Measurements from ENCODE around the gene GDI1. TPM values are rescaled to one million over a fixed set of nuclear protein-coding genes. Genes with fewer than 3 reads are reported as not detected.
"Not testable (repeated sequence)": the region's sequence is repeated elsewhere in the genome, so short reads cannot be mapped to it uniquely, and the experiment has no call there.

The GDI1 gene
- total RNA-seq: 10 to 100 TPM; 92.7 to 95.5 TPM

- DNase-seq: peak; percentile 54
- Mint-ChIP-seq H3K4me1 (ENCODE audit: low read depth) (peaks cover 22% of the 10 kb centered on the region), H3K27ac (peak within 1 kb of the TSS; percentile 88), H3K36me3 (ENCODE audit: low read depth) (peaks cover 37% of the 10 kb centered on the region), H3K27me3 (ENCODE audit: low read depth) (no peaks in the 10 kb centered on the region), H3K9me3 (ENCODE audit: insufficient read depth) (no peaks in the 10 kb centered on the region), H3K4me3 (peak within 1 kb of the TSS; percentile 80)
- ChIA-PET POLR2A (no interaction called here), CTCF (no interaction called here)
- ATAC-seq: peak; percentile 66
Measured at GRCh38 chrX:154436983-154437752, at the start of gene GDI1. Gene GDI1 (plus strand): TSS chrX:154437154. CDS start chrX:154437255, 101 bp downstream.

- H3K36me3 Mint-ChIP-seq (ENCODE audit: low read depth); POLR2A ChIA-PET; H3K27ac Mint-ChIP-seq; H3K27me3 Mint-ChIP-seq (ENCODE audit: low read depth); DNase-seq; H3K9me3 Mint-ChIP-seq (ENCODE audit: insufficient read depth); H3K4me1 Mint-ChIP-seq (ENCODE audit: low read depth); CTCF ChIA-PET; H3K4me3 Mint-ChIP-seq: not testable (repeated sequence)
- ATAC-seq: peak; percentile 25
Measured at GRCh38 chrX:154388094-154388493, 48.9 kb upstream of the GDI1 start.

GRCh38 chrX:154388649-154389048, 48.3 kb upstream of the GDI1 start:
- H3K4me3 Mint-ChIP-seq; DNase-seq; H3K27me3 Mint-ChIP-seq (ENCODE audit: low read depth); CTCF ChIA-PET; H3K4me1 Mint-ChIP-seq (ENCODE audit: low read depth); H3K27ac Mint-ChIP-seq; H3K9me3 Mint-ChIP-seq (ENCODE audit: insufficient read depth); H3K36me3 Mint-ChIP-seq (ENCODE audit: low read depth); POLR2A ChIA-PET: not testable (repeated sequence)
- peak; percentile 0 for ATAC-seq

- DNase-seq; H3K9me3 Mint-ChIP-seq (ENCODE audit: insufficient read depth); POLR2A ChIA-PET; CTCF ChIA-PET; H3K4me1 Mint-ChIP-seq (ENCODE audit: low read depth); H3K27me3 Mint-ChIP-seq (ENCODE audit: low read depth); H3K36me3 Mint-ChIP-seq (ENCODE audit: low read depth); H3K4me3 Mint-ChIP-seq; H3K27ac Mint-ChIP-seq: not testable (repeated sequence)
- peak; percentile 79 for ATAC-seq
Measured at GRCh38 chrX:154389812-154390747, 46.9 kb upstream of the GDI1 start.

GRCh38 chrX:154396363-154396762, 40.6 kb upstream of the GDI1 start:
- ATAC-seq; H3K27me3 Mint-ChIP-seq (ENCODE audit: low read depth); DNase-seq; H3K27ac Mint-ChIP-seq; POLR2A ChIA-PET; CTCF ChIA-PET; H3K9me3 Mint-ChIP-seq (ENCODE audit: insufficient read depth): not testable (repeated sequence)
- Mint-ChIP-seq H3K36me3 (ENCODE audit: low read depth) (peaks cover 36% of the 10 kb centered on the region), H3K4me1 (ENCODE audit: low read depth) (peaks cover 12% of the 10 kb centered on the region), H3K4me3 (peak overlapping the region; percentile 90)

GRCh38 chrX:154396973-154397887, 39.7 kb upstream of the GDI1 start:
- Mint-ChIP-seq H3K27me3 (ENCODE audit: low read depth) (no peaks in the 10 kb centered on the region), H3K36me3 (ENCODE audit: low read depth) (peaks cover 37% of the 10 kb centered on the region), H3K4me1 (ENCODE audit: low read depth) (peaks cover 14% of the 10 kb centered on the region), H3K4me3 (peak overlapping the region; percentile 90), H3K9me3 (ENCODE audit: insufficient read depth) (no peaks in the 10 kb centered on the region), H3K27ac (peak overlapping the region; percentile 100)
- peak; percentile 71 for DNase-seq
- ATAC-seq: peak; percentile 51
- POLR2A ChIA-PET: interaction anchor here (0.7 to 3.5 kb wide), 16 partner anchors 14 to 630 kb away, joined by 3 to 55 read pairs (median 4); partner anchors contain the start of genes ATP6AP1, DNASE1L1 and TAFAZZIN
- CTCF ChIA-PET: interaction anchor here (0.6 to 1.9 kb wide), 4 partner anchors 13 to 130 kb away, joined by 3 to 8 read pairs (median 6); partner anchors contain the start of gene SLC10A3

GRCh38 chrX:154397888-154398667, 38.9 kb upstream of the GDI1 start, which contains the start of gene RPL10:
Gene RPL10 (plus strand): TSS chrX:154398377. CDS start chrX:154398520, 143 bp downstream.
- H3K36me3 Mint-ChIP-seq (ENCODE audit: low read depth): peaks cover 37% of the 10 kb centered on the region
- POLR2A ChIA-PET: interaction anchor here (0.7 to 3.5 kb wide), 19 partner anchors 13 to 631 kb away, joined by 3 to 55 read pairs (median 4); partner anchors contain the start of genes ATP6AP1, DNASE1L1 and TAFAZZIN
- no peaks in the 10 kb centered on the region for H3K27me3 Mint-ChIP-seq (ENCODE audit: low read depth)
- peak; percentile 78 for ATAC-seq
- peaks cover 14% of the 10 kb centered on the region for H3K4me1 Mint-ChIP-seq (ENCODE audit: low read depth)
- no peaks in the 10 kb centered on the region for H3K9me3 Mint-ChIP-seq (ENCODE audit: insufficient read depth)
- H3K27ac Mint-ChIP-seq: peak within 1 kb of the TSS; percentile 100
- CTCF ChIA-PET: interaction anchor here (0.6 to 1.9 kb wide), 10 partner anchors 12 to 144 kb away, joined by 3 to 8 read pairs (median 4); partner anchors contain the start of gene SLC10A3
- peak within 1 kb of the TSS; percentile 90 for H3K4me3 Mint-ChIP-seq
- DNase-seq: peak; percentile 94

GRCh38 chrX:154398668-154399526, 38.1 kb upstream of the GDI1 start:
- Mint-ChIP-seq H3K4me1 (ENCODE audit: low read depth) (peaks cover 14% of the 10 kb centered on the region), H3K9me3 (ENCODE audit: insufficient read depth) (no peaks in the 10 kb centered on the region), H3K36me3 (ENCODE audit: low read depth) (peaks cover 40% of the 10 kb centered on the region), H3K27ac (peak overlapping the region; percentile 100), H3K27me3 (ENCODE audit: low read depth) (no peaks in the 10 kb centered on the region), H3K4me3 (peak overlapping the region; percentile 90)
- CTCF ChIA-PET: interaction anchor here (0.9 to 1.9 kb wide), 10 partner anchors 12 to 143 kb away, joined by 3 to 8 read pairs (median 5); partner anchors contain the start of gene SLC10A3
- DNase-seq: peak; percentile 90
- POLR2A ChIA-PET: interaction anchor here (0.7 to 3.5 kb wide), 21 partner anchors 12 to 143 kb away, joined by 3 to 55 read pairs (median 4); partner anchors contain the start of genes ATP6AP1, DNASE1L1, SLC10A3 and TAFAZZIN
- peak; percentile 36 for ATAC-seq

GRCh38 chrX:154399527-154400368, 37.2 kb upstream of the GDI1 start:
- Mint-ChIP-seq H3K9me3 (ENCODE audit: insufficient read depth) (no peaks in the 10 kb centered on the region), H3K4me1 (ENCODE audit: low read depth) (peaks cover 14% of the 10 kb centered on the region), H3K4me3 (peak overlapping the region; percentile 90), H3K27me3 (ENCODE audit: low read depth) (no peaks in the 10 kb centered on the region), H3K27ac (peak overlapping the region; percentile 100), H3K36me3 (ENCODE audit: low read depth) (peaks cover 40% of the 10 kb centered on the region)
- ChIA-PET POLR2A (interaction anchor here (0.8 to 3.5 kb wide), 10 partner anchors 11 to 141 kb away, joined by 3 to 55 read pairs (median 5); partner anchors contain the start of genes ATP6AP1, DNASE1L1, SLC10A3 and TAFAZZIN), CTCF (interaction anchor here (1.2 to 1.7 kb wide), 4 partner anchors 127 to 142 kb away, joined by 3 to 6 read pairs (median 4); no protein-coding TSS in a partner anchor)
- ATAC-seq: no peak
- peak; percentile 55 for DNase-seq
